PC-9 (cell line): ENCODE results near the gene ORC3. TPM values are rescaled to one million over a fixed set of nuclear protein-coding genes. Genes with fewer than 3 reads are reported as not detected.

Source experiments
- BruUV-seq: library from RNA; stranded (reverse); fragments of 400-500 nt; replicated peaks from 2 replicates; lab custom pipeline; 2021; lab: Mats Ljungman, UMichigan
- CTCF ChIA-PET: fragments of 300-600 bp; sonication (Branson Sonifier 250); formaldehyde crosslinking; loops from one replicate; lab custom pipeline; 2022; ENCODE audit warnings: antibody characterized with exemption; lab: Charles Lee
- POLR2A ChIA-PET: fragments of 300-600 bp; sonication (Branson Sonifier 250); formaldehyde crosslinking; loops from one replicate; lab custom pipeline; 2022; ENCODE audit warnings: antibody characterized with exemption; ENCODE audit not compliant: unreplicated experiment; lab: Charles Lee
- DNase-seq, 2 experiments: peaks; one replicate each; pipeline versions ENCODE4 v3.0.0 to v3.0.0-alpha.2; 2015 to 2022; ENCODE audit warnings: mixed read lengths in 1 of 2
- H2AFZ ChIP-seq: fragments of 200-600 bp; sonication (generic); 2 replicates; pipeline ENCODE4 v1.8.1; 2017; ENCODE audit warnings: antibody characterized with exemption
- H3F3A ChIP-seq: fragments of 200-600 bp; sonication (generic); 2 replicates; pipeline ENCODE4 v1.8.1; 2017; ENCODE audit warnings: antibody characterized with exemption, mild to moderate bottlenecking, low read depth; ENCODE audit not compliant: insufficient read depth
- H3K27ac ChIP-seq: fragments of 200-600 bp; sonication (generic); 2 replicates; pipeline ENCODE4 v1.6.1; 2016; ENCODE audit warnings: mixed run types
- H3K27me3 ChIP-seq: fragments of 200-600 bp; sonication (generic); 2 replicates; pipeline ENCODE4 v1.6.1; 2016; ENCODE audit warnings: low read depth, mixed run types; ENCODE audit not compliant: insufficient read depth
- H3K36me3 ChIP-seq: fragments of 200-600 bp; sonication (generic); 2 replicates; pipeline ENCODE4 v1.6.1; 2016; ENCODE audit warnings: low read depth, mixed run types
- H3K4me1 ChIP-seq: fragments of 200-600 bp; sonication (generic); replicated peaks from 2 replicates; pipeline ENCODE4 v1.6.1; 2016; ENCODE audit warnings: mixed run types; ENCODE audit not compliant: insufficient read depth
- H3K4me2 ChIP-seq: fragments of 200-600 bp; sonication (generic); 2 replicates; pipeline ENCODE4 v1.6.1; 2017; ENCODE audit warnings: mixed run types
- H3K4me3 ChIP-seq: fragments of 200-600 bp; sonication (generic); 2 replicates; pipeline ENCODE4 v1.6.1; 2016; ENCODE audit warnings: mixed run types
- H3K79me2 ChIP-seq: fragments of 200-600 bp; sonication (generic); 2 replicates; pipeline ENCODE4 v1.6.1; 2017; ENCODE audit warnings: low read depth, mixed run types
- H3K9me2 ChIP-seq: fragments of 200-600 bp; sonication (generic); 2 replicates; pipeline ENCODE4 v1.8.1; 2017; ENCODE audit warnings: mild to moderate bottlenecking; ENCODE audit not compliant: insufficient read depth
- H3K9me3 ChIP-seq: fragments of 200-600 bp; sonication (generic); 2 replicates; pipeline ENCODE4 v1.8.1; 2016; ENCODE audit warnings: low read depth; ENCODE audit not compliant: insufficient read depth
- H4K20me1 ChIP-seq: fragments of 200-600 bp; sonication (generic); 2 replicates; pipeline ENCODE4 v1.8.1; 2017; ENCODE audit not compliant: insufficient read depth
- CTCF ChIP-seq: fragments of 200-600 bp; sonication (generic); conservative IDR thresholded peaks from 2 replicates; pipeline ENCODE4 v1.6.1; 2017; ENCODE audit warnings: mixed run types, antibody characterized with exemption, mild to moderate bottlenecking, moderate library complexity
- EZH2 ChIP-seq: fragments of 200-600 bp; sonication (generic); IDR thresholded peaks from 2 replicates; pipeline ENCODE4 v1.8.0; 2017; ENCODE audit warnings: antibody characterized with exemption, low read depth
- intact Hi-C: fragments of 100-400 bp; cut with micrococcal nuclease; formaldehyde crosslinking; loops from one replicate; pipeline ENCODE4 v1.10.0; 2022; ENCODE audit not compliant: unreplicated experiment
- total RNA-seq: library from RNA; stranded (reverse); gene quantifications from 2 replicates; pipeline ENCODE4 v1.2.3, GENCODE V29; 2021

ORC3 gene
- total RNA-seq, 1 experiment from 2014 or later = 24.3 TPM

GRCh38 chr6:87617405-87617804 is 27.5 kb downstream of the ORC3 start:
- Histone ChIP-seq H3K27me3 (no peaks in the 10 kb centered on the region), H3K79me2 (no peaks in the 10 kb centered on the region), H3K4me2 (no peak overlapping the region), H3K9me2 (no peaks in the 10 kb centered on the region), H3K4me3 (no peak overlapping the region), H4K20me1 (no peaks in the 10 kb centered on the region), H3K4me1 (no peaks in the 10 kb centered on the region), H3K27ac (no peak overlapping the region), H3K9me3 (no peaks in the 10 kb centered on the region), H3F3A (no peaks in the 10 kb centered on the region), H2AFZ (no peak overlapping the region), H3K36me3 (no peaks in the 10 kb centered on the region)
- intact Hi-C loops = no loop called here
- no TSS peak for BruUV-seq
- ChIA-PET POLR2A (no interaction called here), CTCF (no interaction called here)
- TF ChIP-seq CTCF = no peak
- DNase-seq = no peak

GRCh38 chr6:87618531-87618930 is 28.6 kb downstream of the ORC3 start:
- DNase-seq = no peak
- no peak overlapping the region for H3K27ac ChIP-seq
- CTCF ChIA-PET = no interaction called here
- no peaks in the 10 kb centered on the region for H3K36me3 ChIP-seq
- no peak overlapping the region for H2AFZ ChIP-seq
- no peaks in the 10 kb centered on the region for H3K9me2 ChIP-seq
- no TSS peak for BruUV-seq
- H3K79me2 ChIP-seq = no peaks in the 10 kb centered on the region
- H3K4me2 ChIP-seq = no peak overlapping the region
- no peaks in the 10 kb centered on the region for H3K9me3 ChIP-seq
- no peaks in the 10 kb centered on the region for H3K4me1 ChIP-seq
- no peaks in the 10 kb centered on the region for H3F3A ChIP-seq
- POLR2A ChIA-PET = no interaction called here
- TF ChIP-seq CTCF (no peak), EZH2 (no peak)
- H3K4me3 ChIP-seq = no peak overlapping the region
- intact Hi-C loops = no loop called here
- H4K20me1 ChIP-seq = no peaks in the 10 kb centered on the region
- no peaks in the 10 kb centered on the region for H3K27me3 ChIP-seq

GRCh38 chr6:87623248-87623647 is 33.3 kb downstream of the ORC3 start:
- Histone ChIP-seq H4K20me1 (no peaks in the 10 kb centered on the region), H3K9me3 (no peaks in the 10 kb centered on the region), H3K27me3 (no peaks in the 10 kb centered on the region), H3F3A (no peaks in the 10 kb centered on the region), H3K4me3 (no peak overlapping the region), H3K27ac (no peak overlapping the region), H3K9me2 (no peaks in the 10 kb centered on the region), H3K36me3 (no peaks in the 10 kb centered on the region), H3K79me2 (no peaks in the 10 kb centered on the region), H3K4me1 (no peaks in the 10 kb centered on the region), H2AFZ (no peak overlapping the region), H3K4me2 (no peak overlapping the region)
- intact Hi-C loops = no loop called here
- no peak for TF ChIP-seq CTCF
- TF ChIP-seq EZH2 = no peak
- ChIA-PET POLR2A (no interaction called here), CTCF (no interaction called here)
- DNase-seq = no peak
- BruUV-seq = no TSS peak
